OCI-LY3 (cell line): ENCODE results near the gene KLHL33.

Source experiments
- CTCF ChIP-seq: fragments of 200-600, 300-600 bp; sonication (generic); IDR thresholded peaks from 2 replicates; pipeline ENCODE4 v1.5.1; 2014; ENCODE audit warnings: antibody characterized with exemption, low read length, low read depth
- EZH2phosphoT487 ChIP-seq: fragments of 200-600 bp; shearing (Covaris generic); IDR thresholded peaks from 2 replicates; pipeline ENCODE4 v1.6.1; 2018; ENCODE audit warnings: antibody characterized with exemption, mixed run types, low read depth

- TF ChIP-seq CTCF (no peak), EZH2phosphoT487 (no peak)
Observed at GRCh38 chr14:20438664-20439063, 2.7 kb upstream of the KLHL33 start.
